ENCODE data around the gene PRRG2.
A peak's percentile ranks its signal among the peaks of the same experiment; 100 is the strongest.

The PRRG2 gene

DNA sequence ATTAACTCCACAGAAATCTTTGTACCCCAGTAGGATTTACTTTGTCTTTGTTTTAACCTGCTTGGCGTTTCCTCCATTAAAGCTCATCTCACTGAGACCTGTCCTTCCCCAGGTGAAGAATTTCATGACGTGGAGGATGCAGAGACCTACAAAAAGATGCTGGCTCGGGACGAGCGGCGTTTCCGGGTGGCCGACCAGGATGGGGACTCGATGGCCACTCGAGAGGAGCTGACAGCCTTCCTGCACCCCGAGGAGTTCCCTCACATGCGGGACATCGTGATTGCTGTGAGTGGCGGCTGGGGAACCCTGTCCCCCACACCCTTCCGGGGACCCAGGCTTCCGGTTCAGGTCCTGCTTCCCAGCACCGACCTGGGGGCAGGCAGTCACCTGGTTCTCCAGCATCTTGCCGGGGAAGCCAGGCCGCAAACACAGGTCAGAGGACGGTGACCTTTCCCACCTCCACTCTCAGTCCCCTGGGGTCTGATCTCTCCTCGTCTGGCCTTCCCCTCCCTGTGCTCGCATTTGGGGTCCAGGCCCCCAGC, 44.1 kb upstream of the PRRG2 start:
- TF ChIP-seq TAF1 (IDR thresholded peaks at IDR 0.05; ENCODE audit: low read depth), result no peak
- TF ChIP-seq, protein P1, sequence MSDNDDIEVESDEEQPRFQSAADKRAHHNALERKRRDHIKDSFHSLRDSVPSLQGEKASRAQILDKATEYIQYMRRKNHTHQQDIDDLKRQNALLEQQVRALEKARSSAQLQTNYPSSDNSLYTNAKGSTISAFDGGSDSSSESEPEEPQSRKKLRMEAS (IDR thresholded peaks at IDR 0.05), result no peak
- no peak for TF ChIP-seq CREB1 (IDR thresholded peaks at IDR 0.05; ENCODE audit: low read depth)
- TF ChIP-seq NFIC (IDR thresholded peaks at IDR 0.05), result no peak
- TF ChIP-seq, protein P2, sequence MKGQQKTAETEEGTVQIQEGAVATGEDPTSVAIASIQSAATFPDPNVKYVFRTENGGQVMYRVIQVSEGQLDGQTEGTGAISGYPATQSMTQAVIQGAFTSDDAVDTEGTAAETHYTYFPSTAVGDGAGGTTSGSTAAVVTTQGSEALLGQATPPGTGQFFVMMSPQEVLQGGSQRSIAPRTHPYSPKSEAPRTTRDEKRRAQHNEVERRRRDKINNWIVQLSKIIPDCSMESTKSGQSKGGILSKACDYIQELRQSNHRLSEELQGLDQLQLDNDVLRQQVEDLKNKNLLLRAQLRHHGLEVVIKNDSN (IDR thresholded peaks at IDR 0.05), result no peak
- TF ChIP-seq TCF12 (IDR thresholded peaks at IDR 0.05; ENCODE audit: low read depth), result no peak
- no peak for TF ChIP-seq ZBTB7A (IDR thresholded peaks at IDR 0.05; ENCODE audit: low read depth)
- TF ChIP-seq TEAD4 (IDR thresholded peaks at IDR 0.05), result no peak
- TF ChIP-seq, protein P3, sequence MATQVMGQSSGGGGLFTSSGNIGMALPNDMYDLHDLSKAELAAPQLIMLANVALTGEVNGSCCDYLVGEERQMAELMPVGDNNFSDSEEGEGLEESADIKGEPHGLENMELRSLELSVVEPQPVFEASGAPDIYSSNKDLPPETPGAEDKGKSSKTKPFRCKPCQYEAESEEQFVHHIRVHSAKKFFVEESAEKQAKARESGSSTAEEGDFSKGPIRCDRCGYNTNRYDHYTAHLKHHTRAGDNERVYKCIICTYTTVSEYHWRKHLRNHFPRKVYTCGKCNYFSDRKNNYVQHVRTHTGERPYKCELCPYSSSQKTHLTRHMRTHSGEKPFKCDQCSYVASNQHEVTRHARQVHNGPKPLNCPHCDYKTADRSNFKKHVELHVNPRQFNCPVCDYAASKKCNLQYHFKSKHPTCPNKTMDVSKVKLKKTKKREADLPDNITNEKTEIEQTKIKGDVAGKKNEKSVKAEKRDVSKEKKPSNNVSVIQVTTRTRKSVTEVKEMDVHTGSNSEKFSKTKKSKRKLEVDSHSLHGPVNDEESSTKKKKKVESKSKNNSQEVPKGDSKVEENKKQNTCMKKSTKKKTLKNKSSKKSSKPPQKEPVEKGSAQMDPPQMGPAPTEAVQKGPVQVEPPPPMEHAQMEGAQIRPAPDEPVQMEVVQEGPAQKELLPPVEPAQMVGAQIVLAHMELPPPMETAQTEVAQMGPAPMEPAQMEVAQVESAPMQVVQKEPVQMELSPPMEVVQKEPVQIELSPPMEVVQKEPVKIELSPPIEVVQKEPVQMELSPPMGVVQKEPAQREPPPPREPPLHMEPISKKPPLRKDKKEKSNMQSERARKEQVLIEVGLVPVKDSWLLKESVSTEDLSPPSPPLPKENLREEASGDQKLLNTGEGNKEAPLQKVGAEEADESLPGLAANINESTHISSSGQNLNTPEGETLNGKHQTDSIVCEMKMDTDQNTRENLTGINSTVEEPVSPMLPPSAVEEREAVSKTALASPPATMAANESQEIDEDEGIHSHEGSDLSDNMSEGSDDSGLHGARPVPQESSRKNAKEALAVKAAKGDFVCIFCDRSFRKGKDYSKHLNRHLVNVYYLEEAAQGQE (IDR thresholded peaks at IDR 0.05; ENCODE audit: low read depth), result no peak
- TF ChIP-seq YY1 (IDR thresholded peaks at IDR 0.05; ENCODE audit: low read depth), result no peak
- TF ChIP-seq FOXM1 (IDR thresholded peaks at IDR 0.05; ENCODE audit: borderline replicate concordance, low read depth), result no peak
- TF ChIP-seq RAD21 (IDR thresholded peaks at IDR 0.05; ENCODE audit: low read depth), result no peak
- TF ChIP-seq CEBPB (IDR thresholded peaks at IDR 0.05), result no peak
- no peak for TF ChIP-seq EGR1 (IDR thresholded peaks at IDR 0.05)
- TF ChIP-seq EP300 (IDR thresholded peaks at IDR 0.05; ENCODE audit: borderline replicate concordance), result no peak

DNA sequence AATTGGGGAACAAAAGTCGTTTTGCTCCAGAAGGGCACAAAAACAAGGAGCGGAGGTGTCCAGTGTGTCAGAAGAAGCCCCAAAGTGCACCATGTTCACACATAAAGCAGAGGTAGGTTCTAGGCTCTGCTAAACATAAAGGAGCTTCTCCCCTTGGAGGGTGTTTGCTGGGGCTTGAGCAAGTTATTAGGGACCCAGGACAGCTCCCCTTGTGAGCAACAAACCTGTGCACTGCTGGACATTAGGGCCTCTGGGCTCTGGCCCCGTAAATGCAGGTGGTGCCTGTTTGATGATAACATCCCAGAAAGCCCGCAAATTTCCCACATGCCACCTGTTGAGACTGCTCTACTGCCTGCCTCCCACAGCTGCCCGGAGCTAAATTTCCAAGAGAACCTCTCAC, 42.5 kb upstream of the PRRG2 start:
- TF ChIP-seq ZBTB7A (IDR thresholded peaks at IDR 0.05; ENCODE audit: low read depth), result no peak
- TF ChIP-seq, protein P3 (IDR thresholded peaks at IDR 0.05; ENCODE audit: low read depth), result peak; percentile 58
- TF ChIP-seq, protein P1 (IDR thresholded peaks at IDR 0.05), result no peak

DNA sequence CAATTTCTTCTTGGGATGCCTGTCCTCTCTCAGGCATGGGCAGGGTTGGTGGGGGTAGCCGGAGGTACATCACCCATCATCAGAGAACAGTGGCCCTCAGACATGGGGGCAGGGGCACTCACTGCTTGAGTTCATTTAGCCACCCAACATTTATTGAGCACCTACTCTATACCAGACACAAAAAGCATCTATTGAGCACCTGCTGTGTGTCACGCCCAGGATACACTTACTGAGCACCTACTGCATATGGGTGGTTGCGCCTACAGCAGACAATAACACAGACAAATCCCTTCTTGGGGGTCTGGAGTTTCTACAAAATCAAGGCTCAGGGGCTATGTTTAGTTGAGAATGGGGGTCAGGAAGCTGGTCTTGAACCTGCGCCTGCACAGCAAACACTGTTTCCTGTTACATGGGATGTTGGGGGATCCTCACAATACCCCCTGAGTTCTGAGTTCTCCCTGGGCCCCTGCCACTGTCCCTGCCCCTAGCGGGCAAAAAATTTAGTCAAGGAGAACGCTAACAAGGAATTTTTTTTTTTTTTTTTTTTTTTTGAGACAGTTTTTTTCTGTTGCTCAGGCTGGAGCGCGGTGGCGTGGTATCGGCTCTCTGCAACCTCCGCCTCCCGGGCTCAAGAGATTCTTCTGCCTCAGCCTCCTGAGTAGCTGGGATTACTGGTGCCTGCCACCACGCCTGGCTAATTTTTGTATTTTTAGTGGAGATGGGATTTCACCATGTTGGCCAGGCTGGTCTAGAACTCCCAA, 41.7 kb upstream of the PRRG2 start:
- TF ChIP-seq TAF1 (IDR thresholded peaks at IDR 0.05; ENCODE audit: low read depth) (no peak), FOXM1 (IDR thresholded peaks at IDR 0.05; ENCODE audit: borderline replicate concordance, low read depth) (no peak), CEBPB (IDR thresholded peaks at IDR 0.05) (no peak), CREB1 (IDR thresholded peaks at IDR 0.05; ENCODE audit: low read depth) (no peak), NFIC (IDR thresholded peaks at IDR 0.05) (no peak)
- TF ChIP-seq, protein P1 (IDR thresholded peaks at IDR 0.05), result no peak

DNA sequence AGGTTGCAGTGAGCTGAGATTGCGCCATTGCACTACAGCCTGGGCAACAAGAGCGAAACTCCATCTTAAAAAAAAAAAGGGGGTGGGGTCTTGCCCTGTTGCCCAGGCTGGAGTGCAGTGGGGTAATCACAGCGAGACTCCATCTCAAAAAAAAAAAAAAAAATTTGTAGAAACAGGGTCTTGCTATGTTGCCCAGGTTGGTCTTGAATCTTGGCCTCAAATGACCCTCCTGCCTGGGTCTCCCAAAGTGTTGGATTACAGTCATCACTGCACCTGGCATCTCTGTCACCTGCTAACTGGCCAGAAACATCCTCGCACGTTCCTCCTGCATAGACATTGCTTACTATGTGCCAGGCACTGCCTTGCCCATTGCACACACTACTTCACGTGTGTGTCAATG, 39.2 kb upstream of the PRRG2 start:
- TF ChIP-seq, protein P1 (IDR thresholded peaks at IDR 0.05), result no peak
- TF ChIP-seq, protein P2 (IDR thresholded peaks at IDR 0.05), result no peak
- TF ChIP-seq FOXM1 (IDR thresholded peaks at IDR 0.05; ENCODE audit: borderline replicate concordance, low read depth) (no peak), CREB1 (IDR thresholded peaks at IDR 0.05; ENCODE audit: low read depth) (no peak), YY1 (IDR thresholded peaks at IDR 0.05; ENCODE audit: low read depth) (no peak), TCF12 (IDR thresholded peaks at IDR 0.05; ENCODE audit: low read depth) (no peak), ZBTB7A (IDR thresholded peaks at IDR 0.05; ENCODE audit: low read depth) (no peak), TEAD4 (IDR thresholded peaks at IDR 0.05) (no peak), CEBPB (IDR thresholded peaks at IDR 0.05) (no peak), RAD21 (IDR thresholded peaks at IDR 0.05; ENCODE audit: low read depth) (no peak), EP300 (IDR thresholded peaks at IDR 0.05; ENCODE audit: borderline replicate concordance) (no peak), NFIC (IDR thresholded peaks at IDR 0.05) (no peak), EGR1 (IDR thresholded peaks at IDR 0.05) (no peak), TAF1 (IDR thresholded peaks at IDR 0.05; ENCODE audit: low read depth) (no peak)
- TF ChIP-seq, protein P3 (IDR thresholded peaks at IDR 0.05; ENCODE audit: low read depth), result no peak
